DND-41 (cell line): ENCODE results near the gene SAMD1.

Experiments used
- ATAC-seq: fragments of 200-7000 bp; cut with Tn5 transposase; 3 replicates; pipeline ENCODE4 v1.9.1; 2021; ENCODE audit warnings: low read depth; ENCODE audit not compliant: insufficient read depth
- DNase-seq: peaks from one replicate; pipeline ENCODE4 v3.0.0-alpha.2; 2020
- H2AFZ ChIP-seq: 2 replicates; pipeline ENCODE4 v1.6.0; 2012; ENCODE audit warnings: low read depth, low read length
- H3K27ac ChIP-seq: 2 replicates; pipeline ENCODE4 v1.5.1; 2012; ENCODE audit warnings: low read length, inconsistent platforms
- H3K27me3 ChIP-seq: fragments of 200-600 bp; sonication (generic); 2 replicates; pipeline ENCODE4 v1.6.0; 2012; ENCODE audit warnings: low read length, mild to moderate bottlenecking, inconsistent platforms; ENCODE audit not compliant: insufficient read depth, poor library complexity
- H3K36me3 ChIP-seq: 2 replicates; pipeline ENCODE4 v1.5.1; 2012; ENCODE audit warnings: low read length, inconsistent platforms; ENCODE audit not compliant: insufficient read depth
- H3K4me1 ChIP-seq: 2 replicates; pipeline ENCODE4 v1.5.1; 2012; ENCODE audit warnings: mild to moderate bottlenecking, low read length; ENCODE audit not compliant: insufficient read depth
- H3K4me2 ChIP-seq: 2 replicates; pipeline ENCODE4 v1.6.0; 2012; ENCODE audit warnings: mild to moderate bottlenecking, moderate library complexity, low read length, inconsistent platforms; ENCODE audit not compliant: insufficient read depth
- H3K4me3 ChIP-seq, 2 experiments: fragments of 200-600 bp in 1 of 2; shearing (Covaris generic) in 1 of 2; 2 replicates each; pipeline ENCODE4 v1.5.1; 2012 to 2016; ENCODE audit warnings: inconsistent platforms in 2 of 2, low read length in 2 of 2, mild to moderate bottlenecking in 2 of 2, low read depth in 1 of 2, moderate library complexity in 1 of 2
- H3K79me2 ChIP-seq: 2 replicates; pipeline ENCODE4 v1.6.0; 2012; ENCODE audit warnings: low read length, inconsistent platforms; ENCODE audit not compliant: insufficient read depth
- H3K9ac ChIP-seq: 2 replicates; pipeline ENCODE4 v1.6.0; 2012; ENCODE audit warnings: low read depth, mild to moderate bottlenecking, inconsistent platforms, low read length, moderate library complexity
- H3K9me3 ChIP-seq: 2 replicates; pipeline ENCODE4 v1.5.1; 2012; ENCODE audit warnings: low read length, moderate library complexity, mild to moderate bottlenecking, inconsistent platforms; ENCODE audit not compliant: insufficient read depth, severe bottlenecking
- H4K20me1 ChIP-seq: 2 replicates; pipeline ENCODE4 v1.6.0; 2012; ENCODE audit warnings: low read length; ENCODE audit not compliant: insufficient read depth
- EZH2 ChIP-seq: IDR thresholded peaks from 3 replicates; pipeline ENCODE4 v1.6.1; 2012; ENCODE audit warnings: borderline replicate concordance, low read depth, mild to moderate bottlenecking, moderate library complexity, low read length, inconsistent platforms; ENCODE audit not compliant: severe bottlenecking
- TF ChIP-seq, protein P1 (sequence below): IDR thresholded peaks from 2 replicates; pipeline ENCODE4 v1.5.1; 2012; ENCODE audit warnings: borderline replicate concordance, low read length, moderate library complexity, mild to moderate bottlenecking; ENCODE audit not compliant: poor library complexity, severe bottlenecking; ENCODE audit errors: extremely low read depth

The SAMD1 gene

DNA sequence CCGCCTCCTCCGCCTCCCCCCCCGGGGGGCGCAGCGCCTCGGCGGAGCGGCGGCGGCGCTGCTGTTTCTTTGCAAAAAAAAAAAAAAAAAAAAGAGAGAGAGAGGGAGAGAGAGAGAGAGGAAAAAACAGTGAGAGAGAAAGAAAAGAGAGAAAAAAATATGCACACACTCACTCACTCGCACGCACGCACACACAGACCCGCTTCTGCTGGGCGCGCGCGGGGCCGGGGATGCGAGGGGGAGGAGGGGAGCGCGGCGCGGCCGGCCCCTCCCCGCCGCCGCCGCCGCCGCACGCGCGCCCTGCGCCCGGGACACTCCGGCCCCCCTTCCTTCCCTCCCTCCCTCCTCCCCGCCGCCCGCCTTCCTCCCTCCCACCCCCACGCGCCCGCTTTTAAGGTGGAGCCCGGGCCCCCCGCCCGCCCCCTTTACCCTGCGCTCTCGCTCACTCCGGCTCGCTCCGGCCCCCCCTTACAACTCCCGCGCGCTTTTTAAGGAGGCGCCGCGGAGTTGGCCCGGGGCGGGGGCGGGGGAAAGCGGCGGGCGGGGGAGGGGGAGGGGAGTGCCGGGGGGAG lies at the start of gene SAMD1:
TSS of gene SAMD1 (minus strand) at position 243 of the 572 bp plus-strand sequence.
- DNase-seq, result peak; percentile 93
- peak; percentile 59 for ATAC-seq
- H3K9ac ChIP-seq, result peak within 1 kb of the TSS; percentile 94
- H3K27ac ChIP-seq, result peak within 1 kb of the TSS; percentile 92
- peaks cover 29% of the 10 kb centered on the region for H3K4me1 ChIP-seq
- H3K9me3 ChIP-seq, result peaks cover 9% of the 10 kb centered on the region
- peak within 1 kb of the TSS; percentile 79 for H2AFZ ChIP-seq
- TF ChIP-seq, protein P1, sequence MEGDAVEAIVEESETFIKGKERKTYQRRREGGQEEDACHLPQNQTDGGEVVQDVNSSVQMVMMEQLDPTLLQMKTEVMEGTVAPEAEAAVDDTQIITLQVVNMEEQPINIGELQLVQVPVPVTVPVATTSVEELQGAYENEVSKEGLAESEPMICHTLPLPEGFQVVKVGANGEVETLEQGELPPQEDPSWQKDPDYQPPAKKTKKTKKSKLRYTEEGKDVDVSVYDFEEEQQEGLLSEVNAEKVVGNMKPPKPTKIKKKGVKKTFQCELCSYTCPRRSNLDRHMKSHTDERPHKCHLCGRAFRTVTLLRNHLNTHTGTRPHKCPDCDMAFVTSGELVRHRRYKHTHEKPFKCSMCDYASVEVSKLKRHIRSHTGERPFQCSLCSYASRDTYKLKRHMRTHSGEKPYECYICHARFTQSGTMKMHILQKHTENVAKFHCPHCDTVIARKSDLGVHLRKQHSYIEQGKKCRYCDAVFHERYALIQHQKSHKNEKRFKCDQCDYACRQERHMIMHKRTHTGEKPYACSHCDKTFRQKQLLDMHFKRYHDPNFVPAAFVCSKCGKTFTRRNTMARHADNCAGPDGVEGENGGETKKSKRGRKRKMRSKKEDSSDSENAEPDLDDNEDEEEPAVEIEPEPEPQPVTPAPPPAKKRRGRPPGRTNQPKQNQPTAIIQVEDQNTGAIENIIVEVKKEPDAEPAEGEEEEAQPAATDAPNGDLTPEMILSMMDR, result no peak
- TF ChIP-seq EZH2, result no peak
- H3K4me3 ChIP-seq, result peak within 1 kb of the TSS; percentile 64 to 81
- H3K27me3 ChIP-seq, result no peaks in the 10 kb centered on the region
- peaks cover 18% of the 10 kb centered on the region for H4K20me1 ChIP-seq
- peaks cover 33% of the 10 kb centered on the region for H3K36me3 ChIP-seq
- H3K4me2 ChIP-seq, result peak within 1 kb of the TSS; percentile 81
- H3K79me2 ChIP-seq, result peaks cover 24% of the 10 kb centered on the region

DNA sequence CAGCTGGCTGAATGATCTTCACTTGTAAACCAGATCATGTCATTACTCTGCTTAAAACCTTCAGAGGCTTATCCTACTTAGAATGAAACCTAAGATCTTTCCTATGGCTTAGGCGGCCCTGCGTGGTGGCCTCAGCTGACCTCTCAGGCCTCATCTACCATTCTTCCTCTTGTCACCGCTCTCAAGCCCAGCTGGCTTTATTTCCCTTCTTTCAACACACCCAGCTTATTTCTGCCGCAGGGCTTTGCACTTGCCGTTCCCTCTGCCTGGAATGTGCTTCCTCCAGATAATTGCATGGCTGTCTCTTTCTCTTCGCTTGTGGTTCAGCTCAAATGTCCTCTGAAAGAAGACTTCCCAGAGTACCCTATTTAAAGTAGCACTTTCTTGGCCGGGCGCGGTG lies 49.4 kb upstream of the SAMD1 start:
- no peak overlapping the region for H2AFZ ChIP-seq
- H3K79me2 ChIP-seq, result peaks cover 75% of the 10 kb centered on the region
- no peak overlapping the region for H3K4me2 ChIP-seq
- no peaks in the 10 kb centered on the region for H3K27me3 ChIP-seq
- no peaks in the 10 kb centered on the region for H3K9me3 ChIP-seq
- peaks cover 20% of the 10 kb centered on the region for H3K4me1 ChIP-seq
- H3K9ac ChIP-seq, result no peak overlapping the region
- DNase-seq, result no peak
- no peak for TF ChIP-seq EZH2
- TF ChIP-seq, protein P1, result no peak
- peaks cover 13% of the 10 kb centered on the region; the same call in 1 of the 2 replicates for H4K20me1 ChIP-seq
- peaks cover 6% of the 10 kb centered on the region for H3K36me3 ChIP-seq
- no peak for ATAC-seq
- H3K4me3 ChIP-seq, result no peak overlapping the region
- no peak overlapping the region for H3K27ac ChIP-seq

DNA sequence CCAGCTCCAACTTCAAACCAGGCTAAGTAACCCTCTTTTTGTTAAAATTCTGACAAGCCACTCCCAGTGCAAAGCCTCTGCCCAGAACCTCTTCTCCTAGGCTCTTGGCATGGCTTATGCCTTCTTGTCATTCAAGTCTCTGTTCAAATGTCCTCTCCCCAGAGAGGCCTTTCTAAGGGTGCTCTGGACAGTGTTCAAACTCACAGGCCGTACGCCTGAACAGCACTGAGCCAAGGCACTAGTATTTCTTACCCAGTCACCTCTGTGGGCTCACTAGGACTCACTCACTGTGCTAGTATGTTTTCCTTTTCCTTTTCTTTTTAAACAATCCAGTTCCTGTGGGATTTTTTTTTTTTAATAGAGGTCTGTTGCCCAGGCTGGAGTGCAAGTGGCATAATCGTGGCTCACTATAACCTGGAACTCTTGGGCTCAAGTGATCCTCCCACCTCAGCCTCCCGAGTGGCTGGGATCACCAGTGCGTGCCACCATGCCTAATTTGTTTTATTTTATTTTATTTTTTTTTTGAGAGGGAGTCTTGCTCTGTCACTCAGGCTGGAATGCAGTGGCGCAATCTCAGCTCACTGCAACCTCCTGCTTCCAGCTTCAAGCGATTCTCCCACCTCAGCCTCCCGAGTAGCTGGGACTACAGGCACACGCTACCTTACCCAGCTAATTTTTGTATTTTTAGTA lies 48.2 kb upstream of the SAMD1 start:
- Histone ChIP-seq H3K27ac (0 out of 2 replicates have a peak overlapping the region, but pooled peaks have one; percentile 3), H3K4me1 (peaks cover 32% of the 10 kb centered on the region), H3K4me3 (peak overlapping the region in 1 of 2 experiments; percentile 83; a peak in 1 of 4 replicates), H3K36me3 (peaks cover 14% of the 10 kb centered on the region), H3K79me2 (peaks cover 80% of the 10 kb centered on the region), H3K9me3 (no peaks in the 10 kb centered on the region), H3K27me3 (no peaks in the 10 kb centered on the region), H2AFZ (no peak overlapping the region), H3K4me2 (peak overlapping the region; percentile 84), H3K9ac (peak overlapping the region; percentile 86), H4K20me1 (peaks cover 16% of the 10 kb centered on the region; the same call in 1 of the 2 replicates)
- TF ChIP-seq, protein P1, result no peak
- no peak for TF ChIP-seq EZH2
- ATAC-seq (no peak), DNase-seq (no peak)
